K562 (cell line): ENCODE data around the gene TMEM63C. TPM values are rescaled to one million over a fixed set of nuclear protein-coding genes. Genes with fewer than 3 reads are reported as not detected.

Experiments used
- ATAC-seq: fragments of 200-7000 bp; cut with Tn5 transposase; 3 replicates; pipeline ENCODE4 v1.9.1; 2020; ENCODE audit warnings: moderate library complexity
- BruUV-seq: library from RNA; stranded (reverse); fragments of 400-500 nt; replicated peaks from 2 replicates; lab custom pipeline; 2021; lab: Mats Ljungman, UMichigan
- CTCF ChIA-PET: fragments of 300-600 bp; formaldehyde crosslinking; extraction: SDS; loops from one replicate; lab custom pipeline; 2021; ENCODE audit warnings: low intra/inter-chr PET ratio; lab: Yijun Ruan, JAX
- POLR2A ChIA-PET: fragments of 300-600, 350-650 bp; sonication (Branson Sonifier 250); formaldehyde crosslinking; extraction: SDS; loops from one replicate; lab custom pipeline; 2021; ENCODE audit warnings: antibody characterized with exemption, inconsistent platforms; lab: Yijun Ruan, JAX
- DNase-seq, 4 experiments: peaks; one replicate each; pipeline versions ENCODE4 v3.0.0 to v3.0.0-alpha.2; 2011 to 2018; ENCODE audit warnings: low spot score in 3 of 4, mixed read lengths in 3 of 4; ENCODE audit errors: extremely low read depth in 1 of 4
- FAIRE-seq: peaks from 2 replicates; lab custom pipeline; 2011; peaks lifted over from hg19 to GRCh38; lab: Jason Lieb, UNC
- H2AFZ ChIP-seq: 2 replicates; pipeline ENCODE4 v1.6.0; 2011; ENCODE audit warnings: low read depth, low read length, control low read depth, inconsistent platforms
- H3K27ac ChIP-seq: fragments of 200-600 bp; 3 replicates; pipeline ENCODE4 v1.8.0; 2011; ENCODE audit warnings: low read depth, mild to moderate bottlenecking, control low read depth, inconsistent platforms, low read length, moderate library complexity, mixed read lengths; ENCODE audit errors: extremely low read depth
- H3K27me3 ChIP-seq, 2 experiments: fragments of 300-600 bp in 1 of 2; 2 replicates in 1 of 2; 3 replicates in 1 of 2; pipeline versions ENCODE4 v1.6.0 to v1.8.0; 2011; ENCODE audit warnings: inconsistent platforms in 2 of 2, low read length in 2 of 2, mild to moderate bottlenecking in 1 of 2, mixed read lengths in 1 of 2, moderate library complexity in 1 of 2; ENCODE audit not compliant: control insufficient read depth in 2 of 2, insufficient read depth in 2 of 2
- H3K36me3 ChIP-seq: fragments of 300-600 bp; 3 replicates; pipeline ENCODE4 v1.8.0; 2011; ENCODE audit warnings: mild to moderate bottlenecking, low read length, inconsistent platforms; ENCODE audit not compliant: control insufficient read depth, insufficient read depth
- H3K4me1 ChIP-seq, 2 experiments: fragments of 200-600 bp in 1 of 2; replicated peaks in 1 of 2; 2 replicates in 1 of 2; 3 replicates in 1 of 2; pipeline versions ENCODE4 v1.5.1 to v1.8.0; 2011; ENCODE audit warnings: inconsistent platforms in 2 of 2, low read length in 2 of 2, mild to moderate bottlenecking in 1 of 2, mixed read lengths in 1 of 2, moderate library complexity in 1 of 2; ENCODE audit not compliant: control insufficient read depth in 2 of 2, insufficient read depth in 2 of 2
- H3K4me2 ChIP-seq: 2 replicates; pipeline ENCODE4 v1.6.1; 2011; ENCODE audit warnings: low read length, control low read depth, inconsistent platforms, mixed read lengths; ENCODE audit not compliant: insufficient read depth
- H3K4me3 ChIP-seq: fragments of 200-600 bp; sonication (generic), shearing (Covaris generic); 2 replicates; pipeline ENCODE4 v1.5.1; 2016; ENCODE audit warnings: control low read depth, inconsistent platforms
- H3K79me2 ChIP-seq: fragments of 200-600 bp; 3 replicates; pipeline ENCODE4 v1.8.0; 2011; ENCODE audit warnings: low read length, inconsistent platforms; ENCODE audit not compliant: control insufficient read depth, insufficient read depth
- H3K9ac ChIP-seq, 2 experiments: 2 replicates each; pipeline versions ENCODE4 v1.6.0 to v1.6.1; 2011; ENCODE audit warnings: low read depth in 2 of 2, low read length in 2 of 2, control low read depth in 1 of 2, inconsistent platforms in 1 of 2, mild to moderate bottlenecking in 1 of 2, mixed read lengths in 1 of 2; ENCODE audit not compliant: insufficient read depth in 1 of 2
- H3K9me1 ChIP-seq: one replicate; pipeline ENCODE4 v1.6.0; 2011; ENCODE audit warnings: inconsistent platforms, mild to moderate bottlenecking, low read length, moderate library complexity; ENCODE audit not compliant: control insufficient read depth, insufficient read depth
- H3K9me3 ChIP-seq: replicated peaks from 2 replicates; pipeline ENCODE4 v1.5.1; 2011; ENCODE audit warnings: low read depth, low read length, inconsistent platforms; ENCODE audit not compliant: control insufficient read depth, insufficient read depth
- H4K20me1 ChIP-seq: replicated peaks from 2 replicates; pipeline ENCODE4 v1.6.1; 2011; ENCODE audit warnings: low read length, inconsistent platforms, mixed read lengths; ENCODE audit not compliant: control insufficient read depth, insufficient read depth
- ETV1 ChIP-seq: fragments of 450-650 bp; conservative IDR thresholded peaks from 2 replicates; pipeline ENCODE4 v1.6.1; 2016; ENCODE audit warnings: missing genetic modification characterization, control low read depth, low read depth, missing compliant biosample characterization
- MAFF ChIP-seq: IDR thresholded peaks from 2 replicates; pipeline ENCODE4 v1.6.1; 2012; ENCODE audit warnings: low read length, improper control_type of control experiment
- MYC ChIP-seq, 2 experiments: fragments of 250-450 bp in 1 of 2; sonication (Bioruptor Pico) in 1 of 2; IDR thresholded peaks; 2 replicates each; pipeline versions ENCODE4 v1.5.1 to v1.6.1; 2012 to 2021; ENCODE audit warnings: low read depth in 2 of 2, borderline replicate concordance in 1 of 2, improper control_type of control experiment in 1 of 2, low read length in 1 of 2, mild to moderate bottlenecking in 1 of 2, moderate library complexity in 1 of 2
- RBM25 ChIP-seq: fragments of 200-400 bp; formaldehyde crosslinking; IDR thresholded peaks from 2 replicates; pipeline ENCODE4 v1.6.1; 2018; ENCODE audit warnings: low read length, low read depth, moderate library complexity; ENCODE audit not compliant: severe bottlenecking
- SMAD1 ChIP-seq: fragments of 150-350 bp; IDR thresholded peaks from 2 replicates; pipeline ENCODE4 v1.6.1; 2014; ENCODE audit warnings: low read length, low read depth; ENCODE audit not compliant: partially characterized antibody
- ZC3H8 ChIP-seq: fragments of 450-650 bp; IDR thresholded peaks from 2 replicates; pipeline ENCODE4 v1.6.1; 2017
- ZKSCAN1 ChIP-seq: fragments of 150-350 bp; IDR thresholded peaks from 2 replicates; pipeline ENCODE4 v1.6.1; 2016; ENCODE audit warnings: low read depth, low read length
- ZNF707 ChIP-seq: fragments of 250-450 bp; sonication (Bioruptor Pico); conservative IDR thresholded peaks from 2 replicates; pipeline ENCODE4 v1.8.0; 2022; ENCODE audit warnings: inconsistent platforms, mild to moderate bottlenecking, moderate library complexity
- WGBS: fragments of 100-300 bp; shearing (Covaris generic); methylation state at CpG from one replicate; pipeline ENCODE4 v1.1.6; 2016; ENCODE audit warnings: low coverage, mixed read lengths; ENCODE audit not compliant: insufficient coverage; ENCODE audit errors: missing lambda C conversion rate; 5-methylcytosine and 5-hydroxymethylcytosine counted together
- in situ Hi-C: fragments of 300-500 bp; cut with MboI; formaldehyde crosslinking; loops from 4 replicates; pipeline ENCODE4 v1.15.0; 2018; ENCODE audit warnings: inconsistent platforms, mixed read lengths
- intact Hi-C: fragments of 100-400 bp; cut with micrococcal nuclease; formaldehyde crosslinking; loops from 2 replicates; pipeline ENCODE4 v1.14.2; 2022
- polyA plus RNA-seq, 8 experiments: library from polyadenylated mRNA; depleted of rRNA in 4 of 8; stranded (reverse) in 5 of 8; unstranded in 3 of 8; fragments of >200 nt; fragmentation: Nextera tagmentation in 2 of 8; fragmentation: Illumina TruSeq in 1 of 8; extraction: Ambion mirVana in 2 of 8; extraction: Trizol in 1 of 8; gene quantifications; 2 replicates each; pipeline versions ENCODE4 v1.2.1 to v1.2.3, GENCODE V29; 2011 to 2014; ENCODE audit warnings: inconsistent platforms in 1 of 8, missing spikeins in 1 of 8
- total RNA-seq, 7 experiments: library from RNA; depleted of rRNA in 6 of 7; stranded (reverse); fragments of >200 nt in 6 of 7; fragmentation: Illumina TruSeq in 2 of 7; extraction: Trizol in 2 of 7; gene quantifications; 2 replicates each; pipeline versions ENCODE4 v1.2.1 to v1.2.3, GENCODE V29; 2011 to 2021; ENCODE audit warnings: low replicate concordance in 1 of 7
- TF ChIP-seq, protein P1 (sequence below), 2 experiments: fragments of 450-650 bp; conservative IDR thresholded peaks; 2 replicates each; pipeline ENCODE4 v1.6.1; 2017; ENCODE audit warnings: mild to moderate bottlenecking in 2 of 2, moderate library complexity in 2 of 2
- TF ChIP-seq, protein P2 (sequence below): sonication (generic); formaldehyde crosslinking; IDR thresholded peaks from 2 replicates; pipeline ENCODE4 v1.8.0; 2022; ENCODE audit warnings: missing genetic modification reagents, mild to moderate bottlenecking, borderline replicate concordance

The TMEM63C gene
- total and polyA plus RNA-seq, 9 of the 15 experiments (the other 6 are each of a cell fraction or from before 2014, with no cell fraction given) = 0.07 TPM; not detected in 8

- H3K27me3 ChIP-seq = peaks cover 0 to 22% of the 10 kb centered on the region in 2 experiments; a peak in 2 of 5 replicates
- H3K27ac ChIP-seq = no peak overlapping the region
- TF ChIP-seq SMAD1 = no peak
- 0 out of 2 replicates have a peak, but pooled peaks have one; percentile 12 for TF ChIP-seq ETV1 (tag)
- peak; percentile 96 for TF ChIP-seq RBM25
- no peaks in the 10 kb centered on the region for H3K9me3 ChIP-seq
- in situ Hi-C loops (no loop called here), intact Hi-C loops (loop anchor here (2.0 to 5.0 kb wide), 4 partner anchors 58 to 398 kb away; no protein-coding TSS in a partner anchor)
- H3K4me3 ChIP-seq = no peak overlapping the region
- H3K36me3 ChIP-seq = no peaks in the 10 kb centered on the region
- no peak overlapping the region for H3K4me2 ChIP-seq
- H3K4me1 ChIP-seq = peaks cover 2 to 8% of the 10 kb centered on the region in 2 experiments; a peak in 3 of 5 replicates
- ATAC-seq = no peak
- 0% methylated on average over 3 of the region's 3 CpGs for WGBS
- H4K20me1 ChIP-seq = no peaks in the 10 kb centered on the region
- H3K9me1 ChIP-seq = no peaks in the 10 kb centered on the region
- no peak for FAIRE-seq
- BruUV-seq = no TSS peak
- no peak for DNase-seq
- no peaks in the 10 kb centered on the region for H3K79me2 ChIP-seq
- no peak overlapping the region for H2AFZ ChIP-seq
- CTCF ChIA-PET = no interaction called here
- POLR2A ChIA-PET = interaction anchor here (0.7 to 1.4 kb wide), 2 partner anchors 10 to 161 kb away, joined by 3 to 6 read pairs; no protein-coding TSS in a partner anchor
- no peak overlapping the region for H3K9ac ChIP-seq
Measured at GRCh38 chr14:77153802-77154201, 27.8 kb upstream of the TMEM63C start.

GRCh38 chr14:77154421-77154820, 27.2 kb upstream of the TMEM63C start:
- H4K20me1 ChIP-seq = no peaks in the 10 kb centered on the region
- H3K9ac ChIP-seq = no peak overlapping the region
- H3K36me3 ChIP-seq = no peaks in the 10 kb centered on the region
- H3K27ac ChIP-seq = no peak overlapping the region
- in situ Hi-C loops = no loop called here
- no peaks in the 10 kb centered on the region for H3K9me3 ChIP-seq
- no peaks in the 10 kb centered on the region for H3K79me2 ChIP-seq
- BruUV-seq = no TSS peak
- FAIRE-seq (no peak), ATAC-seq (no peak), DNase-seq (no peak)
- ChIA-PET CTCF (no interaction called here), POLR2A (no interaction called here)
- H3K4me3 ChIP-seq = no peak overlapping the region
- H3K9me1 ChIP-seq = no peaks in the 10 kb centered on the region
- peaks cover 2 to 8% of the 10 kb centered on the region in 2 experiments; a peak in 3 of 5 replicates for H3K4me1 ChIP-seq
- WGBS = 0% methylated on average over 7 of the region's 7 CpGs
- peaks cover 0 to 26% of the 10 kb centered on the region in 2 experiments; a peak in 2 of 5 replicates for H3K27me3 ChIP-seq
- no peak overlapping the region for H3K4me2 ChIP-seq
- H2AFZ ChIP-seq = no peak overlapping the region
- intact Hi-C loops = loop anchor here (5.0 kb wide), 3 partner anchors 58 to 398 kb away; no protein-coding TSS in a partner anchor
- TF ChIP-seq MYC (IDR thresholded peaks at IDR 0.05; ENCODE audit: low read depth, low read length) (no peak), MYC (CRISPR knock-in tag; IDR thresholded peaks at IDR 0.05; ENCODE audit: borderline replicate concordance, low read depth) (no peak), ZKSCAN1 (no peak), ZNF707 (CRISPR knock-in tag) (no peak), ZC3H8 (no peak), MAFF (no peak)
- TF ChIP-seq, protein P1, sequence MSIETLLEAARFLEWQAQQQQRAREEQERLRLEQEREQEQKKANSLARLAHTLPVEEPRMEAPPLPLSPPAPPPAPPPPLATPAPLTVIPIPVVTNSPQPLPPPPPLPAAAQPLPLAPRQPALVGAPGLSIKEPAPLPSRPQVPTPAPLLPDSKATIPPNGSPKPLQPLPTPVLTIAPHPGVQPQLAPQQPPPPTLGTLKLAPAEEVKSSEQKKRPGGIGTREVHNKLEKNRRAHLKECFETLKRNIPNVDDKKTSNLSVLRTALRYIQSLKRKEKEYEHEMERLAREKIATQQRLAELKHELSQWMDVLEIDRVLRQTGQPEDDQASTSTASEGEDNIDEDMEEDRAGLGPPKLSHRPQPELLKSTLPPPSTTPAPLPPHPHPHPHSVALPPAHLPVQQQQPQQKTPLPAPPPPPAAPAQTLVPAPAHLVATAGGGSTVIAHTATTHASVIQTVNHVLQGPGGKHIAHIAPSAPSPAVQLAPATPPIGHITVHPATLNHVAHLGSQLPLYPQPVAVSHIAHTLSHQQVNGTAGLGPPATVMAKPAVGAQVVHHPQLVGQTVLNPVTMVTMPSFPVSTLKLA (conservative IDR thresholded peaks at IDR 0.05) = no peak
- TF ChIP-seq, protein P2, sequence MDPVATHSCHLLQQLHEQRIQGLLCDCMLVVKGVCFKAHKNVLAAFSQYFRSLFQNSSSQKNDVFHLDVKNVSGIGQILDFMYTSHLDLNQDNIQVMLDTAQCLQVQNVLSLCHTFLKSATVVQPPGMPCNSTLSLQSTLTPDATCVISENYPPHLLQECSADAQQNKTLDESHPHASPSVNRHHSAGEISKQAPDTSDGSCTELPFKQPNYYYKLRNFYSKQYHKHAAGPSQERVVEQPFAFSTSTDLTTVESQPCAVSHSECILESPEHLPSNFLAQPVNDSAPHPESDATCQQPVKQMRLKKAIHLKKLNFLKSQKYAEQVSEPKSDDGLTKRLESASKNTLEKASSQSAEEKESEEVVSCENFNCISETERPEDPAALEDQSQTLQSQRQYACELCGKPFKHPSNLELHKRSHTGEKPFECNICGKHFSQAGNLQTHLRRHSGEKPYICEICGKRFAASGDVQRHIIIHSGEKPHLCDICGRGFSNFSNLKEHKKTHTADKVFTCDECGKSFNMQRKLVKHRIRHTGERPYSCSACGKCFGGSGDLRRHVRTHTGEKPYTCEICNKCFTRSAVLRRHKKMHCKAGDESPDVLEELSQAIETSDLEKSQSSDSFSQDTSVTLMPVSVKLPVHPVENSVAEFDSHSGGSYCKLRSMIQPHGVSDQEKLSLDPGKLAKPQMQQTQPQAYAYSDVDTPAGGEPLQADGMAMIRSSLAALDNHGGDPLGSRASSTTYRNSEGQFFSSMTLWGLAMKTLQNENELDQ (CRISPR knock-in tag) = no peak
